ENCODE results near the gene SUGP1.

Gene SUGP1

DNA sequence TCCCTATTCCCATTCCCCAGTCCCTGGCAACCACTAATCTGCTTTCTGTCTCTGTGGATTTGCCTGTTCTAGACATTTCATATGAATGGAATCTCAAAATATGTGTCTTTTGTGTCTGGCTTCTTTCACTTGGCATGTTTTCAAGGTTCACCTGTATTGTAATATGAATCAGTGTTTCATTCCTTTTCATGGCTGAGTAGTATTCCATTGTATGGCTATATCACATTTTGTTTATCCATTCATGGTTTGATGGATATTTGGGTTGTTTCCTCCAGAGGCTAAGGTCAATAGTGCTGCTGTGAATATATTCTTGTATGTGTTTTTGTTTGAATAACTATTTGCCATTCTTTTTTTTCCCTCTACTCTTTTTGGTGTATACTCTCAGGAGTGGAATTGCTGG is 84.1 kb downstream of the SUGP1 start:
- DNase-seq (ENCODE audit: low read depth in 3 of 3, low spot score in 1 of 3), result no peak

DNA sequence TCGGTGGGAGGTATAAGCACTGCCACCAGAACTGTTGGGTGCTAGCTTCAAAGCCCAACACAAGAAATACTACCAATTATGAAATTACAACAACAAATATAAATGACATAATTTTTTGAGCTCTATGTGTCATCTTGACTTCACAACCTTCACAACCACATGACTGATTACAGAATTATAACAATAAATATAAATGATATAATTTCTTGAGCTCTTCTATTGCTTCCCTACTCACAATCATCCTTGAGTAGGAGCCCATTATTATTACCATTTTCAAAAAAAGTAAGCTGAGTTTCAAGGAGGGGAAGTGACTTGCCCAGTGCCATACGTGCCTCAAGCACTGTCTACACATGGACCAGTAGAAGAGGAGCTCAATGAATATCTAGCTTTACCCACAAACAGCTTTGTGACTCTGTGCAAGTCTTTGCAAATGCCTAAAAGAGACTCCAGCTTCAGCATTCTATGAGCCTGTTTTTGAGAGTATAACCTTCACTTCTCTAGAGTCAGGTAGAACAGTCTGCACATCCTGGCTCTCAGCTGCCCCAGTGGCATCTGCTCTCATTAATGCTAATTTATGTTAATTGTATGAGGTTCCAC is 86.0 kb downstream of the SUGP1 start:
- DNase-seq (ENCODE audit: low read depth in 3 of 3, low spot score in 1 of 3), result no peak

DNA sequence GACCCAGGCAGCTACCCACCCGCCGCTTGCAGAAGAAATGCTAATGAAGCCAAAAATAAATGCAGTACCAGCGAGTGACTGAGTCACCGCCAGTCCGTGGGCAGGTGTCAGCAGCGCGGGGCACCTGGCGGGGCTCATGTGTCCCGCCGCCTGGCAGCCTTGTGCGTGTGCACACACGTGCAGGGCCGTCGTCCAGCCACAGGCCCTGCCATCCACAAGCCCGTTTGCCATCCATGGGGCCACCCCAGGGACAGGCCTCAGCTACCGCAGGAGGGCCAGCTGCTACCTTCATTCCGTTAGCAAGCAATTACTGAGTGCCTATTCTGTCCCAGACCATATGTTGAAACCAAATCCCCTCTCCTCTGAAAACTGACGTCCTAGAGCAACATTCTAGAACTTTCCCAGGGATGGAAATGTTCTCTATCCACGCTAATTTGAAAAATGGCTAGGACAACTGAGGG is 88.0 kb downstream of the SUGP1 start:
- DNase-seq (ENCODE audit: low read depth in 3 of 3, low spot score in 1 of 3), result no peak

DNA sequence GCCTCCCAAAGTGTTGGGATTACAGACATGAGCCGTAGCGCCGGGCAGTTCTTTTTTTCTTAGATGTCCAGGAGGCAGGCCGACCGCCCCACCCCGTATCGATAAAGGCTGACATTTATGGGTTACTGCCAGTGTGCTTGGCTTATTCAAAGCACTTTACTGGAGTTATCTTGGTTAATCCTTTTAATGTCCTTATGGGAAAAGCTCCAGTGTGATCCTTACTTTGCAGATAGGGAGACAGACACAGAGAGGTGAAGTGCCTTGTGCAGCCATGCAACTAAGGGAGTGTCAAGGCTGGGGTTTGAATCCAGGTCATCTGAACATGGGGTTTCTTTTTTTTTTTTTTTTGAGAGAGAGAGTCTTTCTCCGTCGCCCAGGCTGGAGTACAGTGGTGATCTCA is 89.3 kb downstream of the SUGP1 start:
- DNase-seq (ENCODE audit: low read depth in 3 of 3, low spot score in 1 of 3), result no peak

DNA sequence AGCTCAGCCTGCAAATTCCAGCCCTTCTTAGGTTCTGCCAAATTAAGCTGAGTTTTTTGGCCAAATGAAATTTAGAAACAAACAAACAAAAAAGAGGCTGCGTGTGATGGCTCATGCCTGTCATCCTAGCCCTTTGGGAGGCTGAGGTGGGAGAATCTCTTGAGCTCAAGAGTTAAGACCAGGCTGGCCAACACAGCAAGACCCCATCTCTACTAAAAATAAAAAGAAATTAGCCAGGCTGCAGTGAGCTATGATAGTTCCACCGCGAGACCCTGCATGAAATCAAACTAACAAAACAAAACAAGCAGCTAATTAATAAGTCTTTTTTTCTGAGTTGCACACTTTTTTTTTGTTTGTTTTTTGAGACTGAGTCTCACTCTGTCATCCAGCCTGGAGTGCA is 90.6 kb downstream of the SUGP1 start:
- no peak for DNase-seq (ENCODE audit: low read depth in 3 of 3, low spot score in 1 of 3)

DNA sequence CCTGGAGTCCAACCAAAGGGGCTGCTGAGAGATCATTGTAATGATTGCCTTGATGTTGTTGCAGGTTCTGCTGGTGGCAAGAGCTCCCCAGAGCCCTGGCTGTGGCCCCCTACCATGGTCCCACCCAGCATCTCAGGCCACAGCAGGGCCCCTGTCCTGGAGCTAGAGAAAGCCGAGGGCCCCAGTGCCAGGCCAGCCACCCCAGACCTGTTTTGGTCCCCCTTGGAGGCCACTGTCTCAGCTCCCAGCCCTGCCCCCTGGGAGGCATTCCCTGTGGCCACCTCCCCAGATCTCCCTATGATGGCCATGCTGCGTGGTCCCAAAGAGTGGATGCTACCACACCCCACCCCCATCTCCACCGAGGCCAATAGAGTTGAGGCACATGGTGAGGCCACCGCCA is 93.1 kb downstream of the SUGP1 start:
- no peak for DNase-seq (ENCODE audit: low read depth in 3 of 3, low spot score in 1 of 3)

DNA sequence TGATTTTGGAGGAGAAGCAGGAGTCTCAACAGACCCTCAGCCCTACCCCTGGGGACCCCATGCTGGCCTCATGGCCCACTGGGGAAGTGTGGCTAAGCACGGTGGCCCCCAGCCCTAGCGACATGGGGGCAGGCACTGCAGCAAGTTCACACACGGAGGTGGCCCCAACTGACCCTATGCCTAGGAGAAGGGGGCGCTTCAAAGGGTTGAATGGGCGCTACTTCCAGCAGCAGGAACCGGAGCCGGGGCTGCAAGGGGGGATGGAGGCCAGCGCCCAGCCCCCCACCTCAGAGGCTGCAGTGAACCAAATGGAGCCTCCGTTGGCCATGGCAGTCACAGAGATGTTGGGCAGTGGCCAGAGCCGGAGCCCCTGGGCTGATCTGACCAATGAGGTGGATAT is 93.6 kb downstream of the SUGP1 start:
- DNase-seq (ENCODE audit: low read depth in 3 of 3, low spot score in 1 of 3), result no peak

DNA sequence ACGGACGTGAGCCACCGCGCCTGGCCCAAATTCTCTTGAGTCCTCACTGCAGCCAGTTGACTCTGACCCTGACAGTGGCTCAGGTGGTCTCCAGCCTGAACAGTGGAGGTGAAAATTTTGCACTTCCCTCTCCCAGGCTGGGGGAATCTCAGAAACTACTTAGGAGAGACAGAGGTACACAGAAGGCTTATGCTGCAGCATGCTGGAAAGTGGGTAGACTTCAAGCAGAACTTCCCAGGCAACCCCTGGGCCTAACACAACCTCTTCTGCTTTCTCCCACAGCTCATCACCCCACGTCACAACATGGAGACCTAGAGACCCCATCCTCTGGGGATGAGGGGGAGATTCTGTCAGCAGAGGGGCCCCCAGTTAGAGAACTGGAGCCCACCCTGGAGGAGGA is 94.1 kb downstream of the SUGP1 start:
- no peak for DNase-seq (ENCODE audit: low read depth in 3 of 3, low spot score in 1 of 3)

Data from stimulated activated CD4-positive, alpha-beta T cell treated with anti-CD3 and anti-CD28 coated beads, TNF-alpha, amount 100 ng/mL, for 1 hour (primary cell).